IMR-90 (cell line): Measurements from ENCODE around the gene FEZ2. TPM values are rescaled to one million over a fixed set of nuclear protein-coding genes. Genes with fewer than 3 reads are reported as not detected.

Experiments
- ATAC-seq: fragments of 200-7000 bp; cut with Tn5 transposase; 2 replicates; pipeline ENCODE4 v1.9.1; 2020; ENCODE audit warnings: low read depth, mild to moderate bottlenecking, moderate library complexity
- BruUV-seq: library from RNA; stranded (reverse); fragments of 400-500 nt; replicated peaks from 2 replicates; lab custom pipeline; 2021; lab: Mats Ljungman, UMichigan
- CTCF ChIA-PET: fragments of 300-600 bp; formaldehyde crosslinking; extraction: SDS; loops from one replicate; lab custom pipeline; 2021; ENCODE audit warnings: antibody characterized with exemption; lab: Yijun Ruan, JAX
- POLR2A ChIA-PET: fragments of 300-600 bp; sonication (Branson Sonifier 250); formaldehyde crosslinking; loops from one replicate; lab custom pipeline; 2022; ENCODE audit warnings: antibody characterized with exemption; ENCODE audit not compliant: unreplicated experiment; lab: Charles Lee
- DNase-seq: peaks from one replicate; pipeline ENCODE4 v3.0.0; 2013
- H2AFZ ChIP-seq: replicated peaks from 2 replicates; pipeline ENCODE3; 2013; ENCODE audit warnings: low read length, mild to moderate bottlenecking; ENCODE audit not compliant: poor library complexity
- H2AK5ac ChIP-seq: 2 replicates; pipeline ENCODE4 v1.6.1; 2013; ENCODE audit warnings: low read depth, low read length, inconsistent platforms
- H2AK9ac ChIP-seq: replicated peaks from 2 replicates; pipeline ENCODE3; 2013; ENCODE audit warnings: mild to moderate bottlenecking, low read depth, low read length, moderate library complexity; ENCODE audit not compliant: poor library complexity
- H2BK120ac ChIP-seq: 2 replicates; pipeline ENCODE4 v1.6.1; 2013; ENCODE audit warnings: low read depth, low read length, inconsistent platforms
- H2BK15ac ChIP-seq: 3 replicates; pipeline ENCODE4 v1.6.1; 2013; ENCODE audit warnings: low read depth, low read length, inconsistent platforms
- H2BK20ac ChIP-seq: 2 replicates; pipeline ENCODE4 v1.6.1; 2013; ENCODE audit warnings: low read depth, mild to moderate bottlenecking, inconsistent platforms, low read length, moderate library complexity
- H2BK5ac ChIP-seq: 2 replicates; pipeline ENCODE4 v1.6.1; 2013; ENCODE audit warnings: mild to moderate bottlenecking, low read depth, low read length, inconsistent platforms; ENCODE audit not compliant: poor library complexity, severe bottlenecking
- H3K14ac ChIP-seq: replicated peaks from 2 replicates; pipeline ENCODE4 v1.6.1; 2013; ENCODE audit warnings: low read depth, low read length, inconsistent platforms
- H3K18ac ChIP-seq: 2 replicates; pipeline ENCODE4 v1.6.1; 2013; ENCODE audit warnings: low read depth, low read length, control low read depth
- H3K23ac ChIP-seq: 2 replicates; pipeline ENCODE4 v1.6.1; 2013; ENCODE audit warnings: low read depth, low read length, inconsistent platforms
- H3K27ac ChIP-seq: 2 replicates; pipeline ENCODE4 v1.5.1; 2013; ENCODE audit warnings: mild to moderate bottlenecking, control low read depth, low read length; ENCODE audit not compliant: insufficient read depth
- H3K27me3 ChIP-seq: 2 replicates; pipeline ENCODE4 v1.6.1; 2013; ENCODE audit warnings: low read length; ENCODE audit not compliant: control insufficient read depth, insufficient read depth
- H3K36me3 ChIP-seq: 2 replicates; pipeline ENCODE4 v1.6.1; 2013; ENCODE audit warnings: low read length, mixed read lengths; ENCODE audit not compliant: control insufficient read depth, insufficient read depth
- H3K4ac ChIP-seq: 2 replicates; pipeline ENCODE4 v1.6.1; 2013; ENCODE audit warnings: low read depth, low read length, inconsistent platforms
- H3K4me1 ChIP-seq: 2 replicates; pipeline ENCODE4 v1.6.1; 2013; ENCODE audit warnings: low read length, mixed read lengths; ENCODE audit not compliant: control insufficient read depth, insufficient read depth
- H3K4me2 ChIP-seq: 2 replicates; pipeline ENCODE4 v1.6.1; 2013; ENCODE audit warnings: low read depth, mild to moderate bottlenecking, control low read depth, low read length, moderate library complexity
- H3K4me3 ChIP-seq: 2 replicates; pipeline ENCODE4 v1.5.1; 2013; ENCODE audit warnings: low read depth, mild to moderate bottlenecking, control low read depth, low read length, moderate library complexity; ENCODE audit not compliant: insufficient read depth
- H3K56ac ChIP-seq: 2 replicates; pipeline ENCODE4 v1.6.1; 2013; ENCODE audit warnings: low read length, inconsistent platforms; ENCODE audit not compliant: insufficient read depth; ENCODE audit errors: extremely low read depth
- H3K79me1 ChIP-seq, 2 experiments: 2 replicates each; pipeline ENCODE4 v1.6.1; 2013; ENCODE audit warnings: low read length in 2 of 2, inconsistent platforms in 1 of 2, low read depth in 1 of 2
- H3K9ac ChIP-seq: 2 replicates; pipeline ENCODE4 v1.6.1; 2013; ENCODE audit warnings: low read depth, low read length, control low read depth
- H3K9me1 ChIP-seq: 2 replicates; pipeline ENCODE4 v1.6.1; 2013; ENCODE audit warnings: low read length, inconsistent platforms; ENCODE audit not compliant: insufficient read depth
- H3K9me3 ChIP-seq: 2 replicates; pipeline ENCODE4 v1.6.1; 2013; ENCODE audit warnings: low read length; ENCODE audit not compliant: control insufficient read depth, insufficient read depth
- H4K20me1 ChIP-seq: 2 replicates; pipeline ENCODE4 v1.6.1; 2013; ENCODE audit warnings: low read length, inconsistent platforms; ENCODE audit not compliant: insufficient read depth
- H4K5ac ChIP-seq: 2 replicates; pipeline ENCODE4 v1.6.1; 2013; ENCODE audit warnings: mild to moderate bottlenecking, low read depth, low read length, control low read depth
- H4K8ac ChIP-seq, 2 experiments: 2 replicates each; pipeline ENCODE4 v1.6.1; 2013; ENCODE audit warnings: low read depth in 2 of 2, low read length in 2 of 2, control low read depth in 1 of 2, inconsistent platforms in 1 of 2
- H4K91ac ChIP-seq: 2 replicates; pipeline ENCODE4 v1.6.1; 2013; ENCODE audit warnings: low read depth, low read length, inconsistent platforms; ENCODE audit not compliant: insufficient read depth
- CEBPB ChIP-seq: IDR thresholded peaks from 2 replicates; pipeline ENCODE4 v1.6.1; 2012; ENCODE audit warnings: low read depth, low read length, improper control_type of control experiment
- MAZ ChIP-seq: IDR thresholded peaks from 2 replicates; pipeline ENCODE4 v1.6.1; 2012; ENCODE audit warnings: low read depth, mild to moderate bottlenecking, low read length, improper control_type of control experiment, moderate library complexity, borderline replicate concordance
- WGBS, 2 experiments: methylation state at CpG; one replicate each; pipeline versions ENCODE4 v1.1.5 to v1.1.7; 2013; ENCODE audit warnings: missing lambda C conversion rate in 2 of 2; ENCODE audit not compliant: insufficient read length in 1 of 2; ENCODE audit errors: extremely low coverage in 2 of 2; 5-methylcytosine and 5-hydroxymethylcytosine counted together
- dilution Hi-C: fragments of 300-500 bp; cut with HindIII; formaldehyde crosslinking; loops from one replicate; pipeline ENCODE4 v1.14.3; 2018; ENCODE audit warnings: low sequenced_read_pairs; ENCODE audit not compliant: unreplicated experiment
- in situ Hi-C: fragments of 300-500 bp; cut with MboI; formaldehyde crosslinking; loops from 3 replicates; pipeline ENCODE4 v1.14.3; 2019; ENCODE audit warnings: low sequenced_read_pairs, inconsistent platforms, mixed read lengths
- intact Hi-C: fragments of 100-400 bp; cut with micrococcal nuclease; formaldehyde crosslinking; loops from 2 replicates; pipeline ENCODE4 v1.10.0; 2022
- polyA plus RNA-seq, 3 experiments: library from polyadenylated mRNA; depleted of rRNA; stranded (reverse); fragments of >200 nt; gene quantifications; 2 replicates each; pipeline ENCODE4 v1.2.3, GENCODE V29; 2012; ENCODE audit warnings: low replicate concordance in 1 of 3
- total RNA-seq: library from RNA; depleted of rRNA; stranded (reverse); fragments of >200 nt; gene quantifications from 2 replicates; pipeline ENCODE4 v1.2.3, GENCODE V29; 2012

The FEZ2 gene
- total and polyA plus RNA-seq, 2 of the 4 experiments (the other 2 are of a cell fraction): 19.4 to 31.6 TPM

GRCh38 chr2:36584148-36584794 is 13.7 kb downstream of the FEZ2 start:
- H4K8ac ChIP-seq: no peak overlapping the region
- H3K27me3 ChIP-seq: no peaks in the 10 kb centered on the region
- no peak overlapping the region for H3K9ac ChIP-seq
- H3K14ac ChIP-seq: 0 out of 2 replicates have a peak overlapping the region, but pooled peaks have one; percentile 14
- H3K79me1 ChIP-seq: peaks cover 35 to 78% of the 10 kb centered on the region in 2 experiments
- no peak overlapping the region for H4K5ac ChIP-seq
- TF ChIP-seq MAZ (no peak), CEBPB (peak; percentile 59; the same call in 1 of the 2 replicates)
- no peak overlapping the region for H2BK15ac ChIP-seq
- H4K91ac ChIP-seq: no peak overlapping the region
- H3K9me1 ChIP-seq: peaks cover 8% of the 10 kb centered on the region
- H3K4me2 ChIP-seq: no peak overlapping the region
- H4K20me1 ChIP-seq: no peaks in the 10 kb centered on the region
- peak overlapping the region; percentile 15 for H2AK9ac ChIP-seq
- H3K18ac ChIP-seq: no peak overlapping the region
- CTCF ChIA-PET: no interaction called here
- no peak overlapping the region for H3K27ac ChIP-seq
- no peak overlapping the region for H3K23ac ChIP-seq
- POLR2A ChIA-PET: interaction anchor here (1.1 kb wide), 1 partner anchor 14 kb away, joined by 3 read pairs; the partner anchor contains the start of gene FEZ2
- H3K36me3 ChIP-seq: peaks cover 35% of the 10 kb centered on the region
- DNase-seq (no peak), ATAC-seq (no peak)
- no peak overlapping the region for H2BK20ac ChIP-seq
- peaks cover 7% of the 10 kb centered on the region for H3K4me1 ChIP-seq
- H3K9me3 ChIP-seq: no peaks in the 10 kb centered on the region
- H3K4ac ChIP-seq: no peak overlapping the region
- in situ Hi-C loops (no loop called here), intact Hi-C loops (no loop called here), dilution Hi-C loops (no loop called here)
- BruUV-seq: no TSS peak
- H2BK5ac ChIP-seq: no peak overlapping the region
- H2AK5ac ChIP-seq: no peak overlapping the region
- WGBS, 2 experiments: no CpG with 5 or more reads among the region's 1 CpG
- no peak overlapping the region for H2BK120ac ChIP-seq
- no peak overlapping the region for H3K56ac ChIP-seq
- no peak overlapping the region for H2AFZ ChIP-seq
- H3K4me3 ChIP-seq: no peak overlapping the region
